Activated naive CD4-positive, alpha-beta T cell treated with anti-CD3 and anti-CD28 coated beads, Interleukin-2, amount 50 U/mL, for 24 hours (primary cell): ENCODE measurements around the gene HSD11B2.

ENCODE experiments used
- H3K27ac Mint-ChIP-seq: one replicate; pipeline ENCODE4 v1.8.0; 2021; ENCODE audit warnings: mild to moderate bottlenecking, mixed read lengths
- H3K27me3 Mint-ChIP-seq: one replicate; pipeline ENCODE4 v1.8.0; 2021; ENCODE audit warnings: mixed read lengths
- H3K36me3 Mint-ChIP-seq: one replicate; pipeline ENCODE4 v1.8.0; 2021; ENCODE audit warnings: mixed read lengths
- H3K4me1 Mint-ChIP-seq: one replicate; pipeline ENCODE4 v1.8.0; 2021; ENCODE audit warnings: mixed read lengths
- H3K4me3 Mint-ChIP-seq: one replicate; pipeline ENCODE4 v1.8.0; 2021; ENCODE audit warnings: mild to moderate bottlenecking, mixed read lengths
- H3K9me3 Mint-ChIP-seq: one replicate; pipeline ENCODE4 v1.8.0; 2021; ENCODE audit warnings: mixed read lengths

HSD11B2 gene

GRCh38 chr16:67483150-67483549, 52.2 kb downstream of the HSD11B2 start, which contains the start of gene AGRP:
Gene AGRP (minus strand): TSS chr16:67483547. CDS start chr16:67483398, 149 bp downstream.
- H3K27ac Mint-ChIP-seq = peak within 1 kb of the TSS; percentile 96
- no peaks in the 10 kb centered on the region for H3K27me3 Mint-ChIP-seq
- H3K36me3 Mint-ChIP-seq = no peaks in the 10 kb centered on the region
- H3K4me3 Mint-ChIP-seq = peak within 1 kb of the TSS; percentile 98
- peaks cover 30% of the 10 kb centered on the region for H3K4me1 Mint-ChIP-seq
- H3K9me3 Mint-ChIP-seq = no peaks in the 10 kb centered on the region

- Mint-ChIP-seq H3K27ac (no peak overlapping the region), H3K27me3 (no peaks in the 10 kb centered on the region), H3K4me1 (peaks cover 27% of the 10 kb centered on the region), H3K9me3 (no peaks in the 10 kb centered on the region), H3K36me3 (no peaks in the 10 kb centered on the region), H3K4me3 (no peak overlapping the region)
These were observed 53.0 kb downstream of the HSD11B2 start for GRCh38 chr16:67483731-67484525.

- Mint-ChIP-seq H3K36me3 (no peaks in the 10 kb centered on the region), H3K27ac (peak overlapping the region; percentile 35), H3K4me1 (peaks cover 23% of the 10 kb centered on the region)
These were observed 55.9 kb downstream of the HSD11B2 start for GRCh38 chr16:67486805-67487204.

More at GRCh38 chr16:67486805-67487204, 55.9 kb downstream of the HSD11B2 start:
- Mint-ChIP-seq H3K9me3 (no peaks in the 10 kb centered on the region), H3K4me3 (no peak overlapping the region), H3K27me3 (no peaks in the 10 kb centered on the region)
